CD4-positive, alpha-beta T cell treated with Interferon alpha-2 for 1 hour (primary cell): ENCODE data around the gene DOCK6.
"Not testable (repeated sequence)": the region's sequence is repeated elsewhere in the genome, so short reads cannot be mapped to it uniquely, and the experiment has no call there.

Source experiments
- DNase-seq, 2 donors: peaks; one replicate each; pipeline ENCODE4 v3.0.0-alpha.2; 2020 to 2022

DOCK6 gene

DNA sequence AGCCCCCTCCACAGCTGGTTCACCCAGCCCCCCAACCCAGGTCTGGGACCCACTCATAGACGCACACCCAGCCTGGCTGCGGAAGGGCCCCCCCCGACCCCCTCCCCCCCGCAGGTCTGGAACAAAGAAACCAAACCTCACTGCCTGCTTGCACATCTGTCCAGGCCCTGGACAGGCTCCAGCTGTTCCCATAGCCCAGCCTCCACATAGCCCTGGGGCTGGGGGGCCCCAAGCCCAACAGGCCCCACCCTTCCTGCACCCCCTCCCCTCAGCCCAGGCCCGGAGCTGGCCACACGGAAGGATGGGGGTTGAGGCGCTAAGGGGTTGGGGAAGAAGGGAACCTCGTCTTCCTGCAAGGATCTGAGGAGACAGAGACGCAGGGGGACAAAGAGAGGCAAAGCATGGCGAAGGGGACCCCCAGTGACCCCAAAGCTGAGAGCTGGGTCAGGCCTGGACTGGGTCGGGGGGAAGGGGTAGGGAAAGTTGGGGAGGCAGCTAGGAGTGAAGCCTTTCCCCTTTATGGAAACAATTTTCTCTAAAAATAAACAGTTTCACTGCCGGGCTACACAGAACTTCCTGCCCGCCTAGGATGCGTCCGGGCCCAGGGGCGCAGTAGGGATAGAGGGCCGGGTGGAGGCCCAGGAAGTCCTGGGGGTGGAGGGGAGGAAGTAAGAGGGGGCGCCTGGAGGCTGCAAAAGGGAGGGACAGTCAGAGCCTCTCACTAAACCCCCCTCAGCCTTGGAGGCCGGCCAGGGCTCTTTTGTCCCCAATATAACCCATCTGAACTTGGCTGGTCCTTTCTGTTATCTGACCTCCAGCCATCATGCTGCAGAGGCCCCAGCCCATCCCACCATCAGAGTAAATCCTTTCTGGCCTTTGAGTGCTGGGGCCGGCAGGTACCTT, 67.4 kb downstream of the DOCK6 start:
- DNase-seq, result no peak

DNA sequence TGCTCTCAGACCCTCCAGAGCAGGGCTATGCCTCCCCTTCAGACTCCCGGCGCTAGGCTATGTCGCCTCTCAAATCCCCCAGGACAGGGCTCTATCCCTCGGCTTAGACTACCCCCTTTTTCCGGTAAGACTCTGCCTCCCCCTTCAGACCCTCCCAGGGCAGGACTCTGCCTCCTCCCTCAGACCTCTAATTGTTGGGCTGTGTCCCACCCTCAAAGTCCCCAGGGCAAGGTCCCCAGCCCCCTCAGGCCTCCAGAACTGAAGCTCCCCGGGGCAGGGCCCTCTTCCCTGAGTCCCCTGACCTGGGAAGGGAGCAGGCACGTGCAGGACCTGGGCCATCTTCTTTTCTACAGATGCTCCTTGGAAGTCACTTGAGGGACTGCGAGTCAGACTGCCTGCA, 68.2 kb downstream of the DOCK6 start:
- DNase-seq, result no peak

DNA sequence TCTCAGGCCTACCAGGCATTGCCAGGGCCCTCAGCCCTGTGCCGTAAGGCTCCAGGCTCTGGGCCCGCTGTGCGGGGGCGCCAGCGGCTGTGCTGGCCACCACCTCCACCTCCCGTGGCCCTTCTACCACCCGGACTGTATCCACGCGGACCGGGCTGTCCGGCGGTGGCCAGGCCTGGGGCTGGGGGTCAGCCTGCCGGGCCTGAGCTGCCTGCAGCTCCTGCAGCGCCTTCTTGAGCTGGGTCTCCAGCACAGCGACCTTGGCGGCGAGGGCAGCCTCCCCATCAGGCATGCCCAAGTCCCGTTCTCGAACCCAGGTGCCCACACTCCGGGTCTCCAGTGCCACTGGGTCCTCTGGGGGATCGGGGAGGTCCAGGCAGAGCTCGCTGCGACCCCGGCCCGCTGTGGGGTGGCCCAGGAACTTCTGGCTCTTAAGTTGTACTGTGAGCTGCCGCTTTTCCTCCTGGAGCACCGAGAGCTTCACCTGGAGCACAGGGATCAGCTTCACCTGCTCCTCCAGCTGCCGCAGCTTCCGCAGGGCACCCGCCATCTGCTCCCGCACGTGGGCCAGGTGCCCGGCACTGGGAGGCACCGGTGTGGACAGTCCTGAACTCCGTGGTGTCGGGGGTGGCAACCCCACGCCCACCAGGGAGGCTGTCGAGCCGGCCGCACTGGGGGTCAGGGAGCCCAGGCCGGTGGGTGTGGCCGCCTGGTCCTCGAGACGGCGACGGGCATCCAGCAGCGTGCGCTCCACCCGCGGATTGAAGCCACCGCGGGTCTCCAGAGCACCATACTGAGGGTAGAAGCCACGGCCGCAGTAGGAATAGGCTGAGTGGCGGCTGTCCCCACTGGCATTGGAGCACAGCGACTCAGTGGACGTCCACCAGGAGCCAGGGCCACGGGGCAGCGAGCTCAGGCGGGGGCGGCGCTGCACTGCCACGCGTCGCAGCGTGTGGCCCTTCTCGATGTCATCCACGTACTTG, 69.1 kb downstream of the DOCK6 start:
- DNase-seq, result no peak

DNA sequence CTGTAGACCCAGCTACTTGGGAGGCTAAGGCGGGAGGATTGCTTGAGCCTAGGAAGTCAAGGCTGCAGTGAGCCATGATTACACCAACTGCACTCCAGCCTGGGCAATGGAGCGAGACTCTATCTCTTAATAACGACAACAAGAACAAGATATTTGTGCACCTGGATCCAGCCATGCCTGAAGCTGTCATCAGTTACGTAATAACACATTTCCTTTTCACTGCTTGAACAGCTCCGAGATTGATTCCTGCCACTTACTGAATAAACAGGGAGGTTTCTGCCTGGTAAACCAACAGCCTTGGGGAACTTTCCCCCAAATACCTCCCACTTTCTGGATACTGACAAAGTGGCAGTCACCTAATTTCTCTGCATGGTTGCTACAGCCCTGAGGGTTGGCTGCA, 70.4 kb downstream of the DOCK6 start:
- DNase-seq, result no peak

DNA sequence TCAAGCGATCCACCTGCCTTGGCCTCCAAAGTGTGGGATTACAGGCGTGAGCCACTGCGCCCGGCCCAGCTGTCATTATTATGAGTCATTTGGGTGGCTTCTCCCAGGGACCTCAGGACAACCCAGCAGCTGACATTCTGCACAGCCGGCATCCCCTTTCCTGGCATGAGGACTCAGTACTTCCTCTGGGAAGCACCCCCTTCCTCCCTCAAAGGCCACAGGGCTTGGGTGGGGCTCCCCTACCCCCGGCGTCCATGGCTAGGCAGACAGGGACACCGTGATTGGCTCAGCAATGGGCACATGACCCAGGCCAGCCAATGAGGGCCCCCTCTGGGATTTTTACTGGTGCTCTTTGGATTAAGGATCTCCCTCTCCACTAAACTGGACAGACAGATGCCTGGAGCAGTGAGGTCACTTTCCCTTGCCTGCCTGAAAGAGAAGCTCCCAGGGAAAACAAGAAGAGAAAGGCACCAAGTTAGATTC, 71.0 kb downstream of the DOCK6 start:
- peak in 1 of 2 donors; percentile 40 for DNase-seq

DNA sequence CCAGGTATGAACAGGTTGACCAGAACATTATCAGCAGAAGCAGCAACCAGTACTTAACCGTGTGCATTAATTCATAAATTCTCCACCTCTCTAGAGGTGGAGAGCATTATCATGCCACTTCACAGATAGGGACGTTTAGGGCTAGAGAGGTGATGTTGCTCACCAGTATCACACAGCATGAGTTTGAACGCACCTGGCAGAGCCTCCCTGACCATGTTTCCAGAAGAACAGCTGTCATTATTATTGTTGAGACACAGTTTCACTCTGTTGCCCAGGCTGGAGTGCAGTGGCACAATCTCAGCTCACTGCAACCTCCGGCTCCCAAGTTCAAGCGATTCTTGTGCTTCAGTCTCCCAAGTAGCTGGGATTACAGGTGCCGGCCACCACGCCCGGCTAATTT, 71.8 kb downstream of the DOCK6 start:
- no peak for DNase-seq

DNA sequence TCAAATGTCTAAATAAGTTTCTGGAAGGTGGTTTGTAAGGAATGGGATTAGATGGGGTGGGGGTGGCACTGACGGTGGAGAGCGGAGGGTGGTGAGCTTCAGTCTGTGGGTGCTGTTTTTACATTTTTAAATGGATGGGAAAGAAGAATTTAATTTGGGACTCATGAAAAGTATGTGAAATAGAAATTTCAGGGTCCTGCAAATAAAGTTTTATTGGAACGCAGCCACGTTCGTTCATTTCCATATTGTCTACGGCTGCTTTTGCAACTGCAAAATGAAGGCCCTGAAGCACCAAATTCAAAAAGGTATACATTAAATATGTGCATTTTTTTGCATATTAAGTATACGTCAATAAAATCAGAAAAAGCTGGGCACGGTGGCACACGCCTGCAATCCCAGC, 74.9 kb downstream of the DOCK6 start:
- no peak for DNase-seq

DNA sequence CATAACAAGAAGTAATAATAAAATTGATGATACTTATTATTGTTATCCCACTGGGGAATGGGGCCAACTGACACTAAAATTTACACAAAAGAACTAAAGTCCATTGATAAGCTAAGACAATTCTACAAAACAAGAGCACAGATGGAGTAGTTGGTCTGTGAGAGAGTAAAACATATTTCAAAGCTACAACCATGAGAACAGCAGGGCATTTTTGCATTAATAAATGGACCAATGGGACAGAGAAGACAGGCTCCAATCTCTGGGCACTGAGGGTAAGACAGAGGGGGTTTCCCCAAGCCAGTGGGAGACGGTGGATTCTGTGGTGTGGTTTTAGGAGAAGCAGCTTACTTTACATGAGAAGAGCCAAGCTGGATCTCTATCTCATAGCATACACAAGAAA, 79.3 kb downstream of the DOCK6 start:
- no peak for DNase-seq

DNA sequence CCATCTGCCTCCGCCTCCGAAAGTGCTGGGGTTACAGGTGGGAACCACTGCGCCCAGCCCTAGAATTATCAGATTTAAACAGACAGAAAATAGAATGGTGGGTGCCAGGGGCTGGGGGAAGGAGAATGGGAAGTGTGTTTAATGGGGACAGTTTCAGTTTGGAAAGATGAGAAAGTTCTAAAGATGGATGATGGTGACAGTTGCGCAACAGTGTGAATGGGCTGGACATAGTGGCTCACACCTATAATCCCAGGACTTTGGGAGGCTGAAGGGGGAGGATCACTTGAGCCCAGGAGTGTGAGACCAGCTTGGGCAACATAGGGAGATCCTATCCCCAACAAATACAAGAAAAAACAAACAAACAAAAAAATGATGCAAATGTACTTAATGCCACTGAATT, 80.8 kb downstream of the DOCK6 start:
- no peak for DNase-seq

DNA sequence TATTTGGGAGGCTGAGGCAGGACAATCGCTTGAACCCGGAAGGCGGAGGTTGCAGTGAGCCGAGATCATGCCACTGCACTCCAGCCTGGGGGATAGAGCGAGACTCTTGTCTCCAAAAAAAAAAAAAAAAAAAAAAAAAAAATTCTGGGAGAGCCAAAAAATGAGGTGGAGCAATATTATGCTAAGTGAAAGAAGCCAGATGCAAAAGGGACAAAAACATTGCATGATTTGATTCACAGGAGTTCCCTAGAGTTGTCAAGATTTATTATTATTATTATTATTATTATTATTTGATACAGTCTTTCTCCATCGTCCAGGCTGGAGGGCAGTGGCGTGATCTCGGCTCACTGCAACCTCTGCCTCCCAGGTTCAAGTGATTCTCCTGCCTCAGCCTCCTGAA, 81.3 kb downstream of the DOCK6 start:
- DNase-seq, result not testable (repeated sequence)

DNA sequence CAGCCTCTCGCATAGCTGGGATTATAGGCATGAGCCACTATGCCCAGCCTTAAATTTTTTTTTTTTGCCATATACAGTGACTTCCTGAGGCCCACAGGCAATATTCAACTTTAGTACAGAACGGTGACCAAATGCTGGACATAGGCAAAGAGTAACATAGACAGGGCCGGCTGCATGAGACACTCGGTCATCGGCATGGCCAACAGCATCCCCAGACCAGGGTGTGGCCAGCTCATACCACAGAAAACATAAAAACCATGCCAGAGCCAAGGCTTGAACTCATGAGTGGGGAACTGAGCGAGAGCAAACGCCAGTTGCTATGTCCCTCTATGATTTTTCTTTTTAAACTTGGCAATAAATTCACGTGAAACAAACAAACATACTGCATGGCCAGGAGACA, 82.0 kb downstream of the DOCK6 start:
- DNase-seq, result no peak

DNA sequence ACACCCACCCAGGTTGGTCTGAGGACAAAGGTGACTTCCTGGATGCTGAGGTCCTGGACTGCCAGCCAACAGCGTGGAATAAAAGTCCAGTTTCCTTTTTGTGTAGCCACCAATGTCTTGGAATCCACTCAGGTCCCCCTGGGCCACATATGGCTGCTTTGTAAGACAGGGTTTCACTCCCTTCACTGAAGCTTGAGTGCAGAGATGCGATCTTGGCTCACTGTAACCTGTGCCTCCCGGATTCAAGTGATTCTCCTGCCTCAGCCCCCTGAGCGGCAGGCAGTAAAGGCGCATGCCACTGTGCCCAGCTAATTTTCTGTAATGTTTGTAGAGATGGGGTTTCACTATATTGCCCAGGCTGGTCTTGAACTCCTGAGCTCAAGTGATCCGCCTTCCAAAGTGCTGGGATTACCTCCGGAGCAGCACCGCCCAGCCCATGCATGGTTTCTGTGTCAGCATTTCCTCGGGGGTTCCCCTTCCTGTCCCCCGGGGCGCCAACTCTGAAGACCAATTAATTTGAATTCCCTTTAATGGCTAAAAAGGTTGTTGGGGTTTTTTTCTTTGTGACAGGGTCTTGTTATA, 82.5 kb downstream of the DOCK6 start:
- no peak for DNase-seq

DNA sequence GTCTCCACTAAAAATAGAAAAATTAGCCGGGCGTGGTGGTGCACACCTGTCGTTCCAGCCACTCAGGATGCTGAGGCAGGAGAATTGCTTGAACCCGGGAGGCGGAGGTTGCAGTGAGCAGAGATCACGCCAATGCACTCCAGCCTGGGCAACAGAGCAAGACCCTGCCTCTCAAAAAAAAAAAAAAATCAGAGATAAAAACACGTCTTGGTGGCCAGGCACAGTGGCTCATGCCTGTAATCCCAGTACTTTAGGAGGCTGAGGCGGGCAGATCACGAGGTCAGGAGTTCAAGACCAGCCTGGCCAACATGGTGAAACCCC, 83.2 kb downstream of the DOCK6 start:
- DNase-seq, result not testable (repeated sequence)

DNA sequence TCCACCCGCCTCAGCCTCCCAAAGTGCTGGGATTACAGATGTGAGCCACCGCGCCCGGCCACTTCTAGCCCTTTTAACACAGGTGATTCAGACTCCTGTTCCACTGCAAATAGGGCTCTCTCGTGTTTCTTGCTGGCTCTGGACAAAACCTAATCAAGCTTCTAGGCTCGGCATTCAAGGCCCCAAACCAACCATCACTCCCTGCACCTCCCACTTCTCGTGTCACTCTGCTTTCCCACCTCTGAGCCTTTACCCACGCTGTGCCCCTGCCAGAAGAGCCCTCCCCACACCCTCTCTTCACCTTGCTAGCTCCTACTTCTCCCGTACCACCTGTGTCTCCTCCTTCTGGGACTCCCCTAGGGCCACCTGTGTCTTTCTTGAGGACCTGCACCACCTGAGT, 84.7 kb downstream of the DOCK6 start:
- no peak for DNase-seq

DNA sequence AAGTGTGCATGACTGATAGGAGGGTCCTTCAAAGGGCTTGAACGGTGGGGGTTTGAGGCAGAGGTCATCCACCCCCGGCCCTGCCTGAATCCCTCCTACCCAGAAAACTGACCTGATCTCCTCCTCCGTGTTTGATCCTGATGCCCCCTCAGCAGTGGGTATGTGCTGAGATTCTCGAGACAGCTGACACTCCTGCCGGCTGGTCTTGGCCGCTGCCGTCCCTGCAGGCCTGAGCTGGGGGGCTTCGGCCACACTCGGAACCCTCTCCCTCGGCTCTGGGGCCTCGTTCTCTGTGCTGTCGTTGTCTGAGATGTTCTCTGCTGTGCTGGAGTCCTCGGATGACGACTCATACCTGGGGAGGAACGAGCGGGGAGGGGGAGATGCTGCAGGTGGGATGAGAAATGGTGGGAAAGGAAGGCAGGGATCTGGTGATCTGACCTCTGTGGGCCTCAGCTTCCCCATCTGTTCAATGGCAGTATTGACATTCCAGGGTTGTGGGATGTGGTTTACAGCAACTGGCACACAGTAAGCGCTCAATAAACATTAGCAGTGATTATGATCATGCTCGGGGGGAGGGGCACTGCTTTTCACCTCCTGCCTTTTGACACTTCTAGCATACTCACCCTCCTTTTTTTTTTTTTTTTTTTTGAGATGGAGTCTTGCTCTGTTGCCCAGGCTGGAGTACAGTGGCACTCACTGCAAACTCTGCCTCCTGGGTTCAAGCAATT, 85.7 kb downstream of the DOCK6 start:
- DNase-seq, result no peak

DNA sequence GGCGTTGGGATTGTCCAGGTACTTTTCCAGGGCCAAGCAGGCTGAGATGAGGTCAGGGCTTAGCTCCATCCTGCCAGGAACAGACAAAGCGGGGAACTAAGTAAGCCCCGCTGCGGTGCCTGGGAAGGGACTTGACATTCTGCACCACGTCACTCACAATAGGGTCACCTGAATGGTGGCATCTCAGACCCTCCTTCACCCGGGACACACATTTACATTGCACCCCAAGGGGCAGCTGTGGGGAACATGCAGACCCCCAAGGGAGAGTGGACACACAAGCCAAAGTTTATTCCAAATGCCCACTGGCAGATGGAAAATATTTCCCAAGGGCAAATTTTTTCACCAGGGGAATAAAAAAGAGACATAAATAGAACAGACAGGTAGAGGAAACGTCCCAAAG, 86.4 kb downstream of the DOCK6 start:
- DNase-seq, result no peak

DNA sequence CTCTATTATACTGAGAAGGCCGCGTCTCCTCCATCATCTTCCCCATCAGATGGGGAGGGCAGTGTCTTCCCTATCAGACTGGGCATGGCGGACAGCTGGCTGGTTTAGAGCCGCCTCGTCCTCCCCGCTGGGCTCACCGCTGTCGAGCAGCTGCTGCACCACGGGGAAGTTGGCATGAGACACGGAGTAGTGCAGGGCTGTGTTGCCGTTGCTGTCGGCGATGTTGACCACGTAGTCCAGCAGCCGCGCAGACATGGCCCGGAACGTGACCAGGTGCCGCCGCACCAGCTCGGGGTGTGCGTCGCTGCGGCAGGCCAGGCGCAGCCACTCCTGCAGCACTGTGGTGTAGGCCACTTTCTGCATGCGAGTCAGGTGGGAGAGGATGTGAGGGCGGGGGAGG, 88.0 kb downstream of the DOCK6 start:
- DNase-seq, result no peak

DNA sequence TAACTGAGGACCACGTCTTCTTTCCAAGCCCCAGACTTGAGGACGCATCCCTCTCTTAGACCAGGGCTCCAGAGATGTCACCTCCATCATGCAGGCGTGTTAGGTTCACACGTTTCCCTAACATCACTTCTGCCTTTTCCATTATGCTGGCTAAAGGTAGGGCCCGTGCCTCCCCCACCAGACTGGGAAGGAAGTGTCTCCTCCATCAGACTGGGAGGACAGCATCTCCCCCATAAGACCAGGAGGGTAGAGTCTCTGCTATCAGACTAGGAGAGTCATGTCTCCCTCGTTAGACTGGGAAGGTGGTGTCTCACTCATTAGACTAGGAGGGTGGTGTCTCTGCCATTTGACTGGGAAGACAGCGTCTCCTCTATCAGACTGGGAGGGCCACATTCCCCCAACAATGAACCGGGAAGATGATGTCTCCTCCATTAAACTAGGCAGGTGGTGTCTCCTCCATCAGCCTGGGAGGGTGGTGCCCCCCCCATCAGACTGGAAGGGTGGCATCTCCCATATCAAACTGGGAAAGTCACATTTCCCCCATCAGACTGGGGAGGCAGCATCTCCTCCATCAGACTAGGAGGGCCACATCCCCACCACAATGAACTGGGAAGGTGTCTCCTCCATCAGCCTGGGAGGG, 88.7 kb downstream of the DOCK6 start:
- no peak for DNase-seq

DNA sequence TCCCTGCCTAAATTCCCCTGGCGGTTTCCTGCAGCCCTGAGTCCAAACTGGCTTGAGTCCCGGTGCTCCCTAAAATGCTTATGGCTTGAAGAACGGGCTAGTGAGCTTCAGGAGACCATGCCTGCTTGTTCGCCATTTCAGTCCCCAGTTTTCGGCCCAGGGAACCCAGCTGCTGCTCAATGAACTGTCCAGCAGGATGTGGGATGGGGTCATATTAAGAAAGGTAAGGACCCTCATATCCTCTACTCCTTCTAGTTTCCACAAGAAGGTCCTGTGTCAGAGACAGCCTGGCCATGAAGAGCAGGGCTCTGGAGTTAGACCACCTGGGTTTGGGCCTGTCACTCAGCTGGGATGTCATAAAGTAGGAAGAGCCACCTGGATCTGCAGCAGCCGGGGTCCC, 89.7 kb downstream of the DOCK6 start:
- DNase-seq, result no peak

DNA sequence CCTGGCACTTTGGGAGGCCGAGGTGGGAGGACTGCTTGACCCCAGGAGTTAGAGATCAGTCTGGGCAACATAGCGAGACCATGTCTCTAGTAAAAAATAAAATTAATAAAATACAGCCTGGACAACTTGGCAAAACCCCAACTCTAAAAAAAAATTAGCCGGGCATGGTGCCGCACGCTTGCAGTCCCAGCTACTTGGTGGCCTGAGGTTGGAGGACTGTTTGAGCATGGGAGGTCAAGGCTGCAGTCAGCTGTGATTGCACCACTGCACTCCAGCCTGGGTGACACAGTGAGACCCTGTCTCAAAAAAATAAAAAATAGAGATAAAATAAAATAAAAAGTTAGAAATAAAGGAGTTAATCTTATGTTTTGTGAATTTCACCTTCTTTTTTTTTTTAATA, 91.2 kb downstream of the DOCK6 start:
- DNase-seq, result no peak

DNA sequence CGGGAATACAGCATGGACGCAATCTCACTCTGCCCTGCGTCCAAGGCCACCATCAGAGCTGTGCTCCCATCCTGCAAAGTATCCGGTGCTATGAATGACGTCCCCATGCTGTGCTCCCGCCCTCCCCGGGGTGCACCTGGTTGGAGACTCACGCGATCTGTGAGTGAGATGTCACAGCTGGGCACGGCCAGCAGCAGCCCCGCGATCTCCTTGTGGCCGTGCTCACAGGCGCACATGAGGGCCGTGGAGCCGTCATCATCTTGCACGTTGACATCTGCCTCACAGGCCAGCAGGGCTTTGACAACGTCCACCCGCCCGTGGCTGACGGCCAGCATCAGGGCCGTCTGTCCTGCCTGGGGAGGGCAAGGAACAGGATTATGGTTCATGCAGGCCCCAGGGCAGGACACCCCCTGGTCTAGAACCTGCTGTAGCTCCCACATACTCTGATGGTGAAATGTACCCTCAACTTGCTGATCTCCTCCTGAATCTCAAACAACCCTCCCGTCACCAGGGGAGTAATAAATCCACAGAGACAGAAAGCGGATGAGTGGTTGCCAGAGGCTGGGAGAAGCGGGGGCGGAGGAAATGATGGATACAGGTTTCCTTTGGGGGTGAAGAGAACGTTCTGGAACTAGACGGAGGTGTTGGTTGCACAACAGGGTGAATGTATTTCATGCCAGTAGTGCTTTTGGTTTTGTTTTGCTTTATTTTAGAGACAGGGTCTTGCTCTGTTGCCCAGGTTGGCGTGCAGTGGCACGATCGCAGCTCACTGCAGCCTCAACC, 92.2 kb downstream of the DOCK6 start:
- no peak for DNase-seq
